Ovary (tissue), 3 donors: ENCODE measurements around the gene UBXN7.

ENCODE experiments used
- CTCF ChIP-seq, 3 donors: fragments of 450-650 bp in 2 of 3; fragments of 200-600 bp in 1 of 3; IDR thresholded peaks; one replicate each; pipeline versions ENCODE4 v1.5.1 to v1.8.0; 2016 to 2022; ENCODE audit warnings: antibody characterized with exemption in 3 of 3, mild to moderate bottlenecking in 1 of 3
- POLR2A ChIP-seq: fragments of 450-650 bp; IDR thresholded peaks from one replicate; pipeline ENCODE4 v1.6.1; 2017; ENCODE audit warnings: antibody characterized with exemption, mild to moderate bottlenecking, moderate library complexity
- donor health status: DM: no; HTN: no; CAD: no.

- TF ChIP-seq CTCF (IDR thresholded peaks at IDR 0.05): no peak
- TF ChIP-seq POLR2A: no peak
These were observed 12.3 kb upstream of the UBXN7 start for GRCh38 chr3:196444500-196444894.
